ENCODE data around the gene ADAMTSL3.

ADAMTSL3 gene

DNA sequence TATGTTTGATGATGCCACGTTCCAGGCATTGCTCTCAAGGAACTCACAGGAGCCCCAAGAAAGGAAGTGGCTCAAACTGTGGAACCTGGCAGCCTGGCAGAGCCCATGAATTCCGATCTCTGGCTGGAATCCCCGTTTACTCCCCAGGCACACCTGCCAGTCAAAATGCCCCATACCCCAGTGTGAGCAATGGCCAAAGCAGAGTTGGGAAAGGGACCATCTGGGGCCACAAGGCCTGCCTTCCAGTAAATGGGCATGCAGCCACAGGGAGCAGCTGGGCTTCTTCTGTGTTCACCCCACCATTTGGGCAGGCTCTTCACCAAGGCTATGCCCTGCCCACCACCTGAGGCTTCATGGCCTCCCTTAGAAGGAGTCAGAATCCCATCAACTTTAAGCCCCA is 324.7 kb downstream of the ADAMTSL3 start:
- POLR2A ChIA-PET = no interaction called here
- WGBS (ENCODE audit: insufficient coverage) = 96% methylated on average over 3 of the region's 3 CpGs

DNA sequence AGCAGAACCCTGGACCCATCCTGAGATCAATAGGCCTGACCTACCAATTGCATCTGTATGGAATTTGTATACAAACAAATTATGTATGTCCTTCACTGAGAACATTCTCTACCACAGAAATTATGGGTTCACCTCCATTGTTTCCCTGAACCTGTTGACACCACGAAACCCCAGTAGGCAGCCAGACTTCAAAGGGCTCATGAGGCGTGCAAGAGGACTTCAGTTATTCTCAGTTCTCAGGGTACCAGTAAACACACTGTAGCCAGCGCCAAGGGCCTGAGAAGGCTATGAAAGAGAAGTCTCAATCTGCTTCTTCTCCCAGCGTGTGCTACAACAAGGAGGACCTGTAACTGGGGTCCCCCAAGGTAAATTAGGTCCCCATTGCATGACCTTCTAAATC is 326.7 kb downstream of the ADAMTSL3 start:
- H3K4me1 ChIP-seq (ENCODE audit: control extremely low read depth in 1 of 4, control insufficient read depth in 4 of 4, insufficient read depth in 4 of 4, low read length in 3 of 4) = no peaks in the 10 kb centered on the region
- no peak overlapping the region for H3K4me3 ChIP-seq (ENCODE audit: control insufficient read depth in 1 of 7, extremely low read depth in 1 of 7, insufficient read depth in 4 of 7, low read depth in 2 of 7, low read length in 6 of 7)
- H3K27ac ChIP-seq (ENCODE audit: insufficient read depth in 1 of 2, low read depth in 1 of 2, low read length in 2 of 2, poor library complexity in 1 of 2, severe bottlenecking in 2 of 2) = no peak overlapping the region
- H3K27me3 ChIP-seq (replicated peaks in 2 of 5; ENCODE audit: control insufficient read depth in 4 of 5, insufficient read depth in 5 of 5, low read length in 4 of 5) = no peaks in the 10 kb centered on the region
- peaks cover 0 to 12% (median 0%) of the 10 kb centered on the region in 5 experiments for H3K9me3 ChIP-seq (ENCODE audit: control extremely low read depth in 1 of 5, control insufficient read depth in 4 of 5, insufficient read depth in 2 of 5, low read depth in 1 of 5, low read length in 4 of 5)
- DNase-seq = no peak
- ChIA-PET POLR2A (no interaction called here), CTCF (no interaction called here)
- 96% methylated on average over 4 of the region's 4 CpGs for WGBS (ENCODE audit: insufficient coverage)
- no peaks in the 10 kb centered on the region for H3K36me3 ChIP-seq (ENCODE audit: control insufficient read depth in 4 of 4, insufficient read depth in 4 of 4, low read length in 3 of 4)

More for the DNA sequence above, 324.7 kb downstream of the ADAMTSL3 start:
- Histone ChIP-seq H3K4me3 (ENCODE audit: control insufficient read depth in 1 of 7, extremely low read depth in 1 of 7, insufficient read depth in 4 of 7, low read depth in 2 of 7, low read length in 6 of 7) (no peak overlapping the region), H3K9me3 (ENCODE audit: control extremely low read depth in 1 of 5, control insufficient read depth in 4 of 5, insufficient read depth in 2 of 5, low read depth in 1 of 5, low read length in 4 of 5) (peaks cover 0 to 12% (median 0%) of the 10 kb centered on the region in 5 experiments), H3K27me3 (replicated peaks in 2 of 5; ENCODE audit: control insufficient read depth in 4 of 5, insufficient read depth in 5 of 5, low read length in 4 of 5) (no peaks in the 10 kb centered on the region), H3K36me3 (ENCODE audit: control insufficient read depth in 4 of 4, insufficient read depth in 4 of 4, low read length in 3 of 4) (no peaks in the 10 kb centered on the region), H3K27ac (ENCODE audit: insufficient read depth in 1 of 2, low read depth in 1 of 2, low read length in 2 of 2, poor library complexity in 1 of 2, severe bottlenecking in 2 of 2) (no peak overlapping the region), H3K4me1 (ENCODE audit: control extremely low read depth in 1 of 4, control insufficient read depth in 4 of 4, insufficient read depth in 4 of 4, low read length in 3 of 4) (no peaks in the 10 kb centered on the region)
- CTCF ChIA-PET = no interaction called here
- DNase-seq = no peak

- Histone ChIP-seq H3K27ac (ENCODE audit: insufficient read depth in 1 of 2, low read depth in 1 of 2, low read length in 2 of 2, poor library complexity in 1 of 2, severe bottlenecking in 2 of 2) (no peak overlapping the region), H3K9me3 (ENCODE audit: control extremely low read depth in 1 of 5, control insufficient read depth in 4 of 5, insufficient read depth in 2 of 5, low read depth in 1 of 5, low read length in 4 of 5) (peaks cover 0 to under 1% (median 0%) of the 10 kb centered on the region in 5 experiments), H3K27me3 (replicated peaks in 2 of 5; ENCODE audit: control insufficient read depth in 4 of 5, insufficient read depth in 5 of 5, low read length in 4 of 5) (no peaks in the 10 kb centered on the region), H3K4me3 (ENCODE audit: control insufficient read depth in 1 of 7, extremely low read depth in 1 of 7, insufficient read depth in 4 of 7, low read depth in 2 of 7, low read length in 6 of 7) (no peak overlapping the region), H3K4me1 (ENCODE audit: control extremely low read depth in 1 of 4, control insufficient read depth in 4 of 4, insufficient read depth in 4 of 4, low read length in 3 of 4) (no peaks in the 10 kb centered on the region), H3K36me3 (ENCODE audit: control insufficient read depth in 4 of 4, insufficient read depth in 4 of 4, low read length in 3 of 4) (no peaks in the 10 kb centered on the region)
- CTCF ChIA-PET = no interaction called here
- no peak for DNase-seq
- POLR2A ChIA-PET = no interaction called here
- 96% methylated on average over 5 of the region's 6 CpGs for WGBS (ENCODE audit: insufficient coverage)
Observed at GRCh38 chr15:83982748-83983147, 328.8 kb downstream of the ADAMTSL3 start.

DNA sequence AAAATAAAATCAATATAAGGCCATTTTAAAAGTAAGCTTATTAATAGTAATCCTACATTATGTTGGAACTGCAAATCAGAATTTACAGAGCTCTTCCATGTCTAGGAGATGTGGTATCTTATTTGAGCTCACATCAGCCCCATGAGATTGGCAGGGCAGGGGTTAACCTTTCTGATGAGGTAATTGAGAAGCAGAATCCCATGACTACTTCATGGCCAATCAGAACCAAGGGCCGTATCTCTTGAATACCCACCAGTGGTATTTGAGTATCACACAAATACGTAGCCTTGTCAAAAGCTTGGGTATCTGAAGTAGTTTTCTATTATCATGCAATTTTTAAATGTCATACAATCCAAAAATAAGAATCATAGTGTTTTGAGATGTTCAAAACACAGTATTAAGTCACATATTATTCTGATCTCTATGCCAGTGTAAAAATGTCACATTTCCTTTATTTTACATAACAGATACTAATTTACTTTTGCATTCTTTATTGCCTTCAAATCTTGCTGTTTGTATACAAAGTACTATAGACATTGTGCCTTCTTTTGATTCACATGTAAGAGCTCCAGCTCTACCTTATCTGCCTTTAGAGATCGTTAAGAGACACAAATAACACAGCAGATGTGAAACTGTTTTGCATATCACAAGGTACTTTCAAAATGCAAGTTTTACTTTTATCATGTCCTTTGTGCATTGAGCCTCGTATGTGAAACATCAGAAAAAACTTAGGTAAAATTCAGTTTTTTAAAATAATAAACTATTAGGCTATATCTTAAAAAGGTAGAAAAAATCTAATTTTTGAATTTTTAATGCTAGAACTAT is 329.9 kb downstream of the ADAMTSL3 start:
- CTCF ChIA-PET = no interaction called here
- Histone ChIP-seq H3K36me3 (ENCODE audit: control insufficient read depth in 4 of 4, insufficient read depth in 4 of 4, low read length in 3 of 4) (no peaks in the 10 kb centered on the region), H3K4me3 (ENCODE audit: control insufficient read depth in 1 of 7, extremely low read depth in 1 of 7, insufficient read depth in 4 of 7, low read depth in 2 of 7, low read length in 6 of 7) (no peak overlapping the region), H3K4me1 (ENCODE audit: control extremely low read depth in 1 of 4, control insufficient read depth in 4 of 4, insufficient read depth in 4 of 4, low read length in 3 of 4) (no peaks in the 10 kb centered on the region), H3K27ac (ENCODE audit: insufficient read depth in 1 of 2, low read depth in 1 of 2, low read length in 2 of 2, poor library complexity in 1 of 2, severe bottlenecking in 2 of 2) (no peak overlapping the region), H3K9me3 (ENCODE audit: control extremely low read depth in 1 of 5, control insufficient read depth in 4 of 5, insufficient read depth in 2 of 5, low read depth in 1 of 5, low read length in 4 of 5) (no peaks in the 10 kb centered on the region), H3K27me3 (replicated peaks in 2 of 5; ENCODE audit: control insufficient read depth in 4 of 5, insufficient read depth in 5 of 5, low read length in 4 of 5) (peaks cover 0 to 3% (median 0%) of the 10 kb centered on the region in 5 experiments)
- DNase-seq = no peak
- WGBS (ENCODE audit: insufficient coverage) = 100% methylated on average over 1 of the region's 4 CpGs
- POLR2A ChIA-PET = no interaction called here

DNA sequence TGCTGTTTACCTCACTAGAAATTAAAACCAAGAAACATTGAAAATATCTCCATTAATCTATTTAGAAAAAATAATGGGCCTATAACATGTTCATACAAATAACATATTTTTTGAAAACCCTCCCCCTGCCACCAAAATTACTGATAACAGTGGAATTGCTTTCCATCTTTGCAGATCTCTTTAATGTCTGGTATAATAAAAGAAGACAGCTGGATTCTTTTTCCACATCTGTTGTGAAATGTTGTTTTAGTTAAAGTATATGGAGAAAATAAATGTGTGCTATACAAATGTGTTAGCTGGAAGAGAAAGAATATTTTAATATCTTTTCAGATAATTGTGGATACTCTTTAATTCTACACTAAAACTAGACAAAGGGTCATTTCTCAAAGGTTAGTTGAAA is 330.7 kb downstream of the ADAMTSL3 start:
- CTCF ChIA-PET = no interaction called here
- Histone ChIP-seq H3K27me3 (replicated peaks in 2 of 5; ENCODE audit: control insufficient read depth in 4 of 5, insufficient read depth in 5 of 5, low read length in 4 of 5) (peaks cover 0 to 3% (median 0%) of the 10 kb centered on the region in 5 experiments), H3K4me3 (ENCODE audit: control insufficient read depth in 1 of 7, extremely low read depth in 1 of 7, insufficient read depth in 4 of 7, low read depth in 2 of 7, low read length in 6 of 7) (no peak overlapping the region), H3K36me3 (ENCODE audit: control insufficient read depth in 4 of 4, insufficient read depth in 4 of 4, low read length in 3 of 4) (no peaks in the 10 kb centered on the region), H3K9me3 (ENCODE audit: control extremely low read depth in 1 of 5, control insufficient read depth in 4 of 5, insufficient read depth in 2 of 5, low read depth in 1 of 5, low read length in 4 of 5) (peaks cover 0 to 1% (median 0%) of the 10 kb centered on the region in 5 experiments), H3K27ac (ENCODE audit: insufficient read depth in 1 of 2, low read depth in 1 of 2, low read length in 2 of 2, poor library complexity in 1 of 2, severe bottlenecking in 2 of 2) (no peak overlapping the region), H3K4me1 (ENCODE audit: control extremely low read depth in 1 of 4, control insufficient read depth in 4 of 4, insufficient read depth in 4 of 4, low read length in 3 of 4) (no peaks in the 10 kb centered on the region)
- DNase-seq = no peak
- POLR2A ChIA-PET = no interaction called here

GRCh38 chr15:83991163-83991562 is 337.2 kb downstream of the ADAMTSL3 start:
- ChIA-PET POLR2A (no interaction called here), CTCF (no interaction called here)
- H3K36me3 ChIP-seq (ENCODE audit: control insufficient read depth in 4 of 4, insufficient read depth in 4 of 4, low read length in 3 of 4) = no peaks in the 10 kb centered on the region
- peaks cover 0 to 4% (median 0%) of the 10 kb centered on the region in 5 experiments for H3K27me3 ChIP-seq (replicated peaks in 2 of 5; ENCODE audit: control insufficient read depth in 4 of 5, insufficient read depth in 5 of 5, low read length in 4 of 5)
- no peak for DNase-seq
- no peak overlapping the region for H3K4me3 ChIP-seq (ENCODE audit: control insufficient read depth in 1 of 7, extremely low read depth in 1 of 7, insufficient read depth in 4 of 7, low read depth in 2 of 7, low read length in 6 of 7)
- peaks cover 0 to 1% (median 0%) of the 10 kb centered on the region in 5 experiments for H3K9me3 ChIP-seq (ENCODE audit: control extremely low read depth in 1 of 5, control insufficient read depth in 4 of 5, insufficient read depth in 2 of 5, low read depth in 1 of 5, low read length in 4 of 5)
- H3K27ac ChIP-seq (ENCODE audit: insufficient read depth in 1 of 2, low read depth in 1 of 2, low read length in 2 of 2, poor library complexity in 1 of 2, severe bottlenecking in 2 of 2) = no peak overlapping the region
- no peaks in the 10 kb centered on the region for H3K4me1 ChIP-seq (ENCODE audit: control extremely low read depth in 1 of 4, control insufficient read depth in 4 of 4, insufficient read depth in 4 of 4, low read length in 3 of 4)
- 94% methylated on average over 5 of the region's 5 CpGs for WGBS (ENCODE audit: insufficient coverage)

DNA sequence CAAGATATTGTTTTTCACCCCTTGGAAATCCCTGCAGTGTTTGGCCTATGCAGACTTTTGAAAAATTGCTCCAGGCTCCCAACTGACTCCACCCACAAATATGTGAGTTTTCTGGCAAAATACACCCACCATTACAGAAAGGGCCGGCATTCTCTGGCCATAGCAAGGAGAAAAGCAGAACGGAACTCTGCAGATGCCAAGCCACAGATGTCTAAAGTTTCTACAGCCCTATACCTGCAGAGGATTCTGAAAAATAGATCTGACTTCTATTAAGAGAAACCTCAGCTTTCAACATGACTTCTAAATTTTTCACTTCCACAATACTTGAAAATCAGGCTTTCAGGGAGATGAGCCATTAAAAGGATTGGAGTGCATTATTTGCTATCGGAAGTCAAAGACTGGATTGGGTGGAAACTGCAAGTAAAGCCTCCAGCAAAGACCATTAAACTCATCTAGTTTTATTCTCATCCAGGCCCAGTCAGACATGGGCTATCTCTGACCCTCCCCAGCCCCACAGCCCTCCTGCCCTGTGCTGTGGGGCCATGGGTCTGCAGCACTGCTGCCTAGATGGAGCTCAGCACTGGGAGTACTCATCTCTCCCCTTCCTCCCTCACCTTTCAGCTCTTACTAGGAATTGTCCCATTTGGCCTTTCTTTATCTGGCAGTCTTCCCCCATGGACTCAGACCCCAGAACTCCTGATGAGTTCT is 338.6 kb downstream of the ADAMTSL3 start:
- POLR2A ChIA-PET = no interaction called here

More for the DNA sequence above, 338.6 kb downstream of the ADAMTSL3 start:
- Histone ChIP-seq H3K27me3 (replicated peaks in 2 of 5; ENCODE audit: control insufficient read depth in 4 of 5, insufficient read depth in 5 of 5, low read length in 4 of 5) (peaks cover 0 to 4% (median 0%) of the 10 kb centered on the region in 5 experiments), H3K4me3 (ENCODE audit: control insufficient read depth in 1 of 7, extremely low read depth in 1 of 7, insufficient read depth in 4 of 7, low read depth in 2 of 7, low read length in 6 of 7) (no peak overlapping the region), H3K36me3 (ENCODE audit: control insufficient read depth in 4 of 4, insufficient read depth in 4 of 4, low read length in 3 of 4) (no peaks in the 10 kb centered on the region), H3K4me1 (ENCODE audit: control extremely low read depth in 1 of 4, control insufficient read depth in 4 of 4, insufficient read depth in 4 of 4, low read length in 3 of 4) (no peaks in the 10 kb centered on the region), H3K27ac (ENCODE audit: insufficient read depth in 1 of 2, low read depth in 1 of 2, low read length in 2 of 2, poor library complexity in 1 of 2, severe bottlenecking in 2 of 2) (no peak overlapping the region), H3K9me3 (ENCODE audit: control extremely low read depth in 1 of 5, control insufficient read depth in 4 of 5, insufficient read depth in 2 of 5, low read depth in 1 of 5, low read length in 4 of 5) (peaks cover 0 to 3% (median 0%) of the 10 kb centered on the region in 5 experiments)
- DNase-seq = no peak
- no CpG with 5 or more reads among the region's 3 CpGs for WGBS (ENCODE audit: insufficient coverage)
- CTCF ChIA-PET = no interaction called here

Data from common myeloid progenitor, CD34-positive (primary cell).